NOMO-1 treated with dmso at 0.1 percent for 144 hours (cell line): ENCODE measurements around the gene RHOV.
A peak's percentile ranks its signal among the peaks of the same experiment; 100 is the strongest.

Experiments used
- DNase-seq: peaks from one replicate; lab custom pipeline; 2025; ENCODE audit not compliant: unreplicated experiment; lab: John Stamatoyannopoulos, UW

RHOV gene, protein sequence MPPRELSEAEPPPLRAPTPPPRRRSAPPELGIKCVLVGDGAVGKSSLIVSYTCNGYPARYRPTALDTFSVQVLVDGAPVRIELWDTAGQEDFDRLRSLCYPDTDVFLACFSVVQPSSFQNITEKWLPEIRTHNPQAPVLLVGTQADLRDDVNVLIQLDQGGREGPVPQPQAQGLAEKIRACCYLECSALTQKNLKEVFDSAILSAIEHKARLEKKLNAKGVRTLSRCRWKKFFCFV

DNA sequence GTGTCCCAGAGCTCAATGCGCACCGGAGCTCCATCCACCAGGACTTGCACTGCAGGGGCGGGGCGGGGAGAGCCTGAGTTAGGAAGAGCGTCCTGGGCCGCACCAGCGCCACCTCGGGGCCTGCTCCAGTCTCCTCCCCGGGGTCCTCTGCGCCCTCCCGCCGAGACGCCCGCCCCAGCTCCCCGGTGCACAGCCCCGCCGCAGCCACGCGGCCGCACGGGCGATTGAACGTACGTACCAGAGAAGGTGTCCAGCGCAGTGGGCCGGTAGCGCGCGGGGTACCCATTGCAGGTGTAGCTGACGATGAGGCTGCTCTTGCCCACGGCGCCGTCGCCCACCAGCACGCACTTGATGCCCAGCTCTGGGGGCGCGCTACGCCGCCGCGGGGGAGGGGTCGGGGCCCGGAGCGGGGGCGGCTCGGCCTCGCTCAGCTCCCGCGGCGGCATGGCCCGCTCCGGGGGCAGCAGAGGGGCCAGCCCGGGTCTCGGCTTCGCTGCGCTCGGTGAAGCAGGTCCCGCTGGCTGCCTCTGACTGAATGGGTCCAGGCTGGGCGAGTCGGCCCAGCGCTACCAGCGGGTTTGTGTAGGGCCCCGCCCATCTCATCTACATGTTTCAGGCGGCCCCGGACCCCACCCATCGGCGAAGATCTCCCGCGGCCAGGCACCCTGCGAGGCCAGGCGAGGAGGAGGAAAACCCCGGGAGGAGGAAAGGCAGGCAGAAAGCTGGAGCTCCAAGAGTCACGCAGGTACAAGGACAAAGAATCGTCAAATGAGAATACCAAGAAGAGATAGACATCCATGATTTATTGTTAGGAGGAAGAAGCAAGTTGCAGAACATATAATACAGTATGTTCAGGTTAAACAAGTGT lies at the start of gene RHOV:
Gene RHOV, minus strand, starts transcription at position 541 of the 868 bp plus-strand sequence. Its CDS starts 95 bp downstream, at position 446.
- DNase-seq, result peak; percentile 20

DNA sequence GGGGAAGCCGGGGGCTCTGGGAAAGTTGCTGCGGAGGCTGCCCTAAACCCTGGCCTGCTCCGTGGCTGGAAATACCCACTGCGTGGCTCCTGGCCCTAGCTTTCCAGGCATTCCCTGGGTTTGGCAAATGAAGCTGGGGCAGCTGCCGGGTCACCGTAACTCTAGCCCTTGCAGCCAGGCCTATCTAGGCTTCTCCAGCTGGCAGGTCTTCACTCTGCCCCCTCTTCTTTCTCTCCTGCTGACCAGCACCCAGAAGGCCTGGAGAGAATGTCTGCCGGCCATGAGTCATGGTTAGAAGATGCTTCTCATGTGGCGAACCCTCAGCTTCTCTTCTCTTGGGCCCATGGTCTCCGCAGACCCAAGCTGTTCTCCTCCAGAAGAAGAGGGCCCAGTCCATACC lies 49.5 kb upstream of the RHOV start:
- no peak for DNase-seq

DNA sequence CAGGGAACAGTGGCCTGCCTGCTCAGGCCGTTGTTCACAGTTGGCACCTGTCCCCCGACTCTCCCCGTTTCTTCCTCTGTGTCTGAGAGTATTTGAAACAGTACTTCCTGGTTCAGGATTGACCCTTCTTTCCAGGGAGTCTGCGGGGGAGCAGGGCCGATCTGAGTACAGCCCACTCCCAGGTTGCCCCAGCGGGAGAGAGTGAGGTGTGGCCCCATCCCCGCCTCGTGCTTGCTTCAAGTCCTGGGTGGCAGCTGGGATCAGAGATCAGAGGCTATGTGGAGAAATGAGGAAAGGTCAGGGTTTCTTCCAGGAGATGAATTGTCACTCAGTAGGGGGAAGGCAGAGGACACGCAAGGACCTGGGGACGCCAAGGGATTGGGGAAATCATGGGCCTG lies 48.6 kb upstream of the RHOV start:
- no peak for DNase-seq

DNA sequence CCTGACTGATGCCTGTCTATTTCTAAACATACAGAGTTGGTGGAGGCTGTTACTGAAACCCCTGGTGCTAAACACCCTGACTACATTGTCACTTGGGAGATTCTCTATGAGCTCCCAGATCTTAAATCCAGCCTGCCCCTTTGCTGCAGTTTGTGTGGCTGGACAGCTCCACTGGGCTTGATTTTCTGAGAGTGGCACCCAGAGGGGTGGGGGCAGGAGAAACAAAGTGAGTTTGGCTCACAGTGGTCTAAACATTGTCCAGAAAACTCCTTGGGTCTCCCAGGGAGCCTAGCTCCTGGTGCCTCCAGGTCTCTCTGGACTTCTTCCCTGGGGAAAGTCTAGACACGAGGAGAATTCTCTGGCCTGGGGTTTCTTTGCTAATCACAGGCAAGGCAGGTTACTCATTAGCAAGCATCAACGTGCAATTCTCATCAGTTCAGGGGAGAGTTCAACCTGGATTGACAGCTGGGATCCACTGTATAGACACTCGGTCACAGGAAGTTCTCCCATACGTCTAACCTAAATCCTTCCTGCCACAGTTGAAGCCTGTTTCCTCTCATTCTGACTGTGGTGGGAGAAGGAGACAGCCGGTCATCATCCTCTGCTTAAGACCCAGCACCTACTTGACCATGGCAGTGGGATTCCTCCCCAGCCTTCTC lies 48.0 kb upstream of the RHOV start:
- no peak for DNase-seq

DNA sequence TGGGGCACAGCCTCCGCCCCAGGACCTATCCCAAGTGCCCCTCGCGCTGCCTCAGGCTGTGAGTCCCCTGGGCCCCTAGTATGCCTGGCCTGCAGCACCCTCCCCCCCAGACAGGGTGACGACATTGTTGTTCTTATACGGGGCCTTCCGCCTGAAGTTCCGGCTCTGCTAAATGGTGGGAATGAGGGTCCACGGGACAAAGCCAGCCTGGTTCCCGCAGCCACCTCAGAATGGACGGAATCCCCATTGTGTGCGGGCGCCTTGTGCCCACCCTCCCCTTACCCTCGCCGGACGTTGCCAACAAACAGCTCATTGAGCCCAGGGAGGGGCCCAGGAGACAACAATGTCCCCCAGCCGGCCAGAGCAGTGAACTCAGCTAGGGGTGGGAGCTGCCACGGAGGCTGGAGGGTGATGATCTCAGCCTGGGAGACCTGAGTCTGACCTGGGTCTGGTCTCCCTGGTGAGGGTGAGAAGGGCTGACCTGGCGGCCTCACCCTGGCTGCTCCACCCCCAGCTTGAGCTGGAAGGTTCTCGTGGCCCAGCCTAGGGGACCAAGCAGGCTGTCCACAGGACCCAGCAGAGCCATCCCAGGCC lies 44.9 kb upstream of the RHOV start:
- no peak for DNase-seq

DNA sequence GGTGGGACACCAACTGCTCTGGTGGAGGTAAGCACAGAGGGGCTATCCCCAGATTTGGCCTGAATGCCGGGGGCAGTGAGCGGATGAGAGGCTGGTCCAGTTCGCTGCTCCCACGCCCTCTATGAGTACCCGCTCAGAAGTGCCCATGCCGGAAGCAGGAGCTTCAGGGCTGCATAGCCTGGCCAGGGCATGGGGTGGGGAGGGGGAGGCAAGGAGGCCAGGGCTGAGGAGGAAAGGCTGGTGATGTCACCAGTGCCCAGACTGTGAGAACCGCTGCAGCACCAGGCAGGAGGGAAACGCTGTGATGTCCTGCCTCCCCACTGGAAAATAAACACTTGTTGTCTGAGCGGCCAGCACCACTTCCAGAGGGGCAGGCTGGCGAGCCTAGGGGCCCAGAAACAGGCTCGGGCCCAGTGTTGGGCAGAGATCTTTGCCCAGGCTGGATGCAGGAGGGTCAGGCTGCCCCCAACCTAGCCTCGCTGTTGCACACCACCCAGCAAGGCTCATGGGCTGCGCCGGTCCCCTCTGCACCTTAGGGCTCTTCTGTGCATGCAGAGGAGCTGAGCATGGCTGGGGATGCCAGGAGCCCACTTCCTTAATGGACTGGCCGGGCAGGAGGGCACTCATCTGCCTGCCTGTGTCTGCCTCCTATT lies 44.2 kb upstream of the RHOV start:
- no peak for DNase-seq

DNA sequence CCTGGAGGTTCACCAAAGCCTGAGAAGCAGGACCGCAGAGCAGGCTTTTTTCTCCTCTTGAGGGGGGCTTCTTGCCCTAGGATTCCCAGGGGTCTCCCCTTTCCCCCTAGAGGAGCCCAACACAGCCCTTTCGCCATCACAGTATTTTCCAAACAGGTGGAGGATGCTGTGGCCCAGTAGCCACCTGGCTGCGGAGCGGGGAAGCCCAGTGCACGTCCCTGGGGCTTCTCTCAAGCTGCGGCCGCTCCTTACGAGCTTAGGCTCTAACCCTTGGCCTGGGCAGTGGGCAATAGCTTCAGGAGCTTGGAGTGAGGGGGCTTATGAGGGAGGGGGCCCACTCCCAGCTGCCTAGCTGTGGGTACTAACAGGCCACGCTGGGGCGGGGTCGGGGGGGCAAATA lies 43.6 kb upstream of the RHOV start:
- DNase-seq, result no peak

DNA sequence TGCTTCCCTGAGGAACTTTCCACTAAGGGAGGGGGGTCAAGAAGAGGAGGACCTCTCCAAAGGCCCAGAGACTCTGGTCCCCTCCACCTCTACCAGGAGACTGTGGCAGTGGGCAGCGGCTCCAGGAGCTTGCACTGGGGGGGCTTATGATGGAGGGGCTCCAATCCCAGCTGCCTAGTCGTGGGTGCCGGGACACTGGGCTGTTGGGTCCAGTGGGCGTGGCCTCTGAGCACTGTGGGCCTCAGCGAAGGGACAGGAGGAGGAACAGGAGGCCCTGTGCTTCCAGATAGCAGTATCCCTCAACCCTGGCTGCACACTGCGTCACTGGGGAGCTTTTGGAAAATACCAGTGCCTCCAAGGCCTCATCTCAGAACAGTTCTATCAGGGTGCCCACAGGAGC lies 41.6 kb upstream of the RHOV start:
- DNase-seq, result no peak

DNA sequence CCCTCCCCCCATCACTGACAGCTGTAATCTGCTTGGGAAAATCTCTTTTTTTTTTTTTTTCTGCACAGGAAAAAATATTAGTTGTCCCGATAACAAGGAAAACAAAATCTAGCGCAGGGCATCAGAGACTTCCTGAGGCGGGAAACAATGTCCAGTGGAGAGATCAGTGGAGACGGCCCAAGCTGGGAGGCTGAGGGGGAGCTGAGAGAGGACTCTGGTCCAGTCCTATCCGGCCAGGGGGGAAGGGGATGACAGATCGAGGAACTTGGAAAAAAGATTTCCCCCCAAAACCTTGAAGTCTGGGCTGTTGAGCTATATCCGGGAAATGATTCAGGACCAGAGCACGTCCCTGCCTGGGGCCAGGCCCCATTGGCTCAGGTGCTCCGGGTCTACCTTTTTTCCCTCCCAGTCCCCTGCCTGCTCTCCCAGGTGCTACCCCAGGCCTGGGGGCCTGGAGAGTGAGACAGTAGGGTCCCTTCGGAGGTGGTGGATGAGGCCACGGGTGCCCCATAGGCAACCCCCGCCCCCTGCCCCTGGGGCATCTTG lies 41.2 kb upstream of the RHOV start:
- DNase-seq, result no peak

DNA sequence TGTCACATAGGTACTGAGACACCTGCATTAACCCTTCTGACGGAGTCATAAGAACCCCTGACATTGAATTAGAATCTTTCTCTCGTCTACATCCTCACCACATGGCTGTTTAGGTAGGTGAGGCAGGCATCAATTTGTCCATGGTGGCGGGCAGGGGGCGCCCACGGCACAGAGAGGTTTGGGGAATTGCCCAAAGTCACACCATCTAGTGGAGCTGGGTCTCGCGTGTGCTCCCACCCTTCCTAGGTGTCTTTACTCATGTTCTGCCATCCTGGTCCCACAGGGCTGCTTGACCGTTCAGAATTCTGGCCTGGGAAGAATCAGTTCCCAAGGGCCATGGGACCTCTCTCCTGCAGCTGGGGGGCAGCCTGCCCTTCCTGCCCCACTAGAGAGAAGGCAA lies 40.5 kb upstream of the RHOV start:
- DNase-seq, result no peak

DNA sequence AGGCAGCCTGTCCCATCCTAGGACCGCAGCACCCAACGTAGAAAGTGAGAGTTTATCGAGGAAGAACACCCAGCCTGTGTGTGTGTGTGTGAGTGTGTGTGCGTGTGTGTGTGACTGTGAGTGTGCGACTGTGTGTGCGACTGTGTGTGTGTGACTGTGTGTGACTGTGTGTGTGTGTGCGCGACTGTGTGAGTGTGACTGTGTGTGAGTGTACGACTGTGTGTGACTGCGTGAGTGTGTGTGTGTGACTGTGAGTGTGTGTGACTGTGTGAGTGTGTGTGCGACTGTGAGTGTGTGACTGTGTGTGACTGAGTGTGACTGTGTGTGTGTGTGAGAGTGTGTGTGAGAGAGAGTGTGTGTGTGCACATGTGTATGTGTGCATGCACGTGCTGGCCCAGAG lies 40.0 kb upstream of the RHOV start:
- DNase-seq, result no peak

DNA sequence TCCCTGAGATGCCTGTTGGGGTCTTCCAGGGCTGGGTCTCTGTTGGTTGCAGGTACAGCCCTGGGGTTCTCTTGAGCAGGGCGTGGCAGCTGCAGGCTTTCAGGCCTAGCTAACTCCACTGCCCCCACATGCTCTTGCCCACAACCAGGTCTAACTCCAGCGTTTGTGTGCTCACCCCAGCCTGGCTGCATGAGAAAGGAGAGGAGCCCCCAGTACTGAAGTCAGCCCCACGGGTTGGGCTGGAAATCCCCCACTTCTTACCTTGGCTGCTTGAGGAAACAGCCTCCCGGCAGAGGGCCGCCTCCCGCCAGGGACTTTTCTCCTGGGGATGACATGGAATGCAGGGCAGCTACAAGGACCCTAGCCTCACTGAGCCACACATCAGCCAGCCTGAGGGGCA lies 38.4 kb upstream of the RHOV start:
- DNase-seq, result no peak

DNA sequence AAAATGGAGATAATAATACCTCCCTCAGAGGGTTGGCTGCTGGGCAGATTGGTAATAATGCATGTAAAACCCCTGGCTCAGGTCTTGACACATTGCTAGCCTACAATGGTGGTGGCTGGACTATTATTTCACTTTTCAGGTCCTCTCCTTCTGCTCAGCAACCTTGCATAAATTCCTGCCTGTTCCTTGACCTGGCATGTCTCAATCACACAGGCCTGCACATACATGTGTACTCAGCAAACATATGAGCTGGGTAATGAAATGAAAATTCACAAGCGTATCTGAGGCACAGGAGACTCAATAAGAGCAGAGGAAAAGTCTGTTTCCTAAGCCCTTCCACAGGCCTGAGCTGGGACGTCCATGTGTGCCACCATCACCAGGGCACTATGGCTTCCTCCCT lies 37.7 kb upstream of the RHOV start:
- DNase-seq, result no peak

DNA sequence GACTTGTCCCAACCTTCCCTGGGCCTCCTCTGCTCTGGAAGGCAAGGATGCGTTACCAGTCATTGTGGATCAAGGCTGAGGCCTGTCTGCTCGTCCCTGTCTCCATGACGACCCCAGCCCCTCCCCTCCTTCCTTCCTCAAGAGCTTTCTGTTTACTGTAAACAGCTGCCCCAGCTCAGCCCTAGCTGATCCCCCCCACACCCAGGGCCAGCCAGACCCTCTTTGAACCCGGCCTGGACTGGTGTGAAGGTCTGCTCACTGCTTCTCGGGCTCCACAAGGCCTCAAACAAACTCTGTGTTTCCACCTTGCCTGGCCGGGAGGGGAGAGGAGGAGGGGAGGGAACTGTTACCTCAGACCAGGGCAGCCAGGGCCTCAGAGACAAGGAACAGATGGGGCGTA lies 37.1 kb upstream of the RHOV start:
- no peak for DNase-seq

DNA sequence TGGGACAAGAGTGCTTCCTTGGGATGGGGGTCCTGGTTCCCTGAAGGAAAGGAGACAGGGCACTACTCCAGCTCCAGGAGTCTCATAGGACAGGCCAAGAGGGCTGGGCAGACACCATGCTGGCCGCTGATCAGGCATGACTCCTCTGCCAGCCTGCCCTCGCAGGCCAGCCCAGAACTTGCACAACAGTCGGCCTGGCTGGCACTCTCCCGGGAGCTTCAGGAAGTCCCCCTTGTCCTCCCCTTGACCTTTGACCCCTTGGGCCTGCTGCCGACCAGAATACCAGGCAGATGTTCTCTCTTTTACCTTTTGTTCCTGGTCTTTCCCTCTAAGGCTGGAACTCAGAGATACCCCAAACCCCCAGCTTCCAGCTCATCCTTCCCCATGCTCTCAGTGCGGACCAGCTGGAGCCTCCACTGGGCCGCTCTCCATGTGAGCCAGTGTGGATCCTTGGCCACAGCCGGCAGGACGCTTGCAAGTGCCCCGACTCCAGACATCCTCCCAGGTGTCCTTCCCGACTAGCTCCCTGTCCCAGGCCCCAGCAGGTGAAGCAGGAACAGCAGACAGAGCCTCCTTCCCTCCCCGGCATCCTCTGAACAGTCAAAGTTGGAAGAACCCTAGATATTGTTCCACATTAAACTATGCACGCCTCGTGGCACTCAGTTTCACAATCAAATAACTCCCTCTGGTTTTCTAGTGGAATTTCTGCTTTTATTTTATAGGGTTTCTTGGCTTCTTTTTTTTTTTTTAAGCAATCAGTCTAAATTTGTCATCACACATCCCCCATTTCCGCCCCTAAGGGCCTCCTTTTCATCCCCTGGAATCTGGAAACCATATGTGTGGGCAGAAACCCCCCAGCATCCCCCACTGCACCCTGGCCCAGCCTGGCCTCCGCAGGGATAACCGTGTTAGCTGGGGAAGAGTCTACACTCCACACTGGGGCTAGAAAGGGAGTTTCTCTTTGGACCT lies 35.9 kb upstream of the RHOV start:
- DNase-seq, result peak; percentile 40

DNA sequence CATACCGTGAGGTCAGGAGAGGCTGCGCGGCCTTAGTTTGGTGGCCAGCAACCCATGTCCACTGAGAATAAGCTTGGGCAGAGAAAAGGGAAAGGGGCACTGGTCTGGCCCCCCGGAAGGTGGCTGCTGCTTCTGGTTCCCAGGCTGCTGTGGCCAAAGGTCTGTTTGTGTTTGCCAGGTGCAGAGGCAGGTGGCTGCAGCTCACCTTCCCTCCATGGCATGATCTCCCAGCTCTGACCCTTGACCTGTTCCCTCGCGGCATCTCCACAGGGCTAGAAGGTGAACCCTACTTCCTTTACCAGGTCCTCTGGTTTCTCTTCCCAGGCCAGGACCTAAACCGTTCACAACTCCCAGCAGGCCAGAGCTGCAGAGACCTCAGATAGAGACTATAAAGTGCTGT lies 34.1 kb upstream of the RHOV start:
- no peak for DNase-seq

DNA sequence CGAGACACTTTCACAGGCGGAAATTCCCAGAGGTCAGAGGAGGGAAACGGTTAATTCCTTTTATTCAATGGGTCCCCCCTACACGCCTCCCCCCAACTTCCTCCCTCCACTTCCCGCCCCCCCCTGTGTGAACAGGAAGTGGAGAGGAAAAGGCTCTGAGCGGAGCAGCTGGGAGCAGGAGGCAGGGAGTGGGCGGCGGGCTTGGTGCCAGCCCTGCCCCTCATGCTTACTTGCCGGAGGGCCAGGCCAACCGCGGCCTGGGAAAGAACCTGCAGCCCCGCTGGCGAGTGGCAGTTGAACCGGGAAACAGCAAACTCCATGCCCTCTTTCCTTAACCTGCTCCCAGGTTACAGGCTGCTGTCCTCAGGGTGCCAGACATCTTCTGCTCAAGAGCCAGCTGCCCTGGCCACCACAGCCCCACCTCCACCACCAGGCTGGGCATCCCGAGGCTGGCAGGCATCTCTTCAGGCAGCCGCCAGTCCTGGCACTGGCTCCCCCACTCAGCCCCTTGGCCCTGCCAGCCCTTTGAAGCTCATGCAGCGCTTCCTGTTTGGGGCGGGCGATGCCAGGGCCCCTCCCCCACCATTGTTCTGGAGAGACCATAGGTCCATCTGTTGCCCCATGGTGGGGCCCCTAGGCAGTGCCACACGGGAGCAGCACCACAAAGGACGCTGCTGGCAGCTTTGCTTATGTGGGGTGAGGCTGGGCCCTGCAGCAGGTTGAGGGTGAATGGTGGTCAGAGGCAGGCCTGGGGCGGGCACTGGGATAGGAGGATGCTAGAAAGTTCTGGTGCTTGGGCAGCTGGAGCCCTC lies 33.2 kb upstream of the RHOV start:
- no peak for DNase-seq

DNA sequence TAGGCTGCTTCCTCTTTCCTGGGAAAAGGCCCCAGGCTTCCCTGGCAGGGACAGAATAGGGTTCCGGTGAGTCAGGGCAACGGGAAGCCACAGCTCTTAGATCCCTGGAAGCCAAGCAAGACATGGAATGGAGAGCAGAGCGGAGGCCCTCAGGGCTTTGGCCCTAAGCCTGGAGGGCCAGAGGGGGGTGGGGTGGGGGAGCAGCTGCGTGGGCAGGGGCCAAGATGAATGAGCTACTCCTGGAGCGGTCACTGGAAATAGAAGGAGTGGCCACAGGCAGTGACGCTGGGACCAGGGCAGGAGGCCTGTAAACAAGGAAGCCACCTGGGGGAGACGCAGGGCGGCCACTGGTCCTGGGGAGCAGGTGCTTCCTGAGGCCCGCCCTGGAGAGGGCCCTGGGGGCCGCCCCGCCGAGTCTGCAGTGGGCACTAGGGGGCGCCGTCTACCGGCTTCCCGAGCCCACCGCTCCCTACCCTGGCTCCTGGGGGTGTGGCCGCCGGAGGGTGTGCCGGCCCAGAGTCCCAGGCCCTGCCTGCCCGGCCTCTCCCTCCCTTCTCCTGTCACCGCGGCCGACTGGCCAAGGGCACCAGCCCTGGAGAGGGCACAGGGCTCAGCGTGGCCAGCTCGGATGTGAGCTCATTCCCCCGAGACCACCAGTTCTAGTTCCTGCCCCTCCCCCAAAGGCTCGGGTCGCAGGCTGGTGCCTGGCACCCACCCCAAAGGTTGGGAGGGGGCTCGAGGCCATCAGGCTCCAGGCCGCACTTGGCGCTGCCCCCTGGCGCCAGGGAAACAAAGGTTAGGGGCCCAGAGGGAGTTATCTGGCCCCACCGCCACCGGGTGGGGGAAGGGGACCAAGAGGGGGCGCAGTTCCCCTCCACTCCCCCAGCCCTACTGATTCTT lies 32.3 kb upstream of the RHOV start:
- DNase-seq, result peak; percentile 53
